GM21447 (cell line): ENCODE results near the gene IPO9.
"Not testable (repeated sequence)": the region's sequence is repeated elsewhere in the genome, so short reads cannot be mapped to it uniquely, and the experiment has no call there.

Experiments
- ATAC-seq: cut with Tn5 transposase; IDR thresholded peaks from one replicate; pipeline ENCODE4 v1.9.1; 2021; ENCODE audit not compliant: unreplicated experiment

IPO9 gene

GRCh38 chr1:201808633-201808990 is 20.3 kb upstream of the IPO9 start:
- no peak for ATAC-seq

- ATAC-seq = no peak
Measured at GRCh38 chr1:201809876-201810275, 19.1 kb upstream of the IPO9 start.

GRCh38 chr1:201810466-201811216 is 18.3 kb upstream of the IPO9 start:
- no peak for ATAC-seq

- ATAC-seq = no peak
Measured at GRCh38 chr1:201813226-201813625, 15.7 kb upstream of the IPO9 start.

- no peak for ATAC-seq
Measured at GRCh38 chr1:201816309-201816854, 12.6 kb upstream of the IPO9 start.

GRCh38 chr1:201818971-201819750 is 9.8 kb upstream of the IPO9 start:
- no peak for ATAC-seq

GRCh38 chr1:201820413-201820812 is 8.5 kb upstream of the IPO9 start:
- no peak for ATAC-seq

- ATAC-seq = no peak
Measured at GRCh38 chr1:201825245-201825644, 3.7 kb upstream of the IPO9 start.

- no peak for ATAC-seq
Measured at GRCh38 chr1:201826830-201827229, 2.1 kb upstream of the IPO9 start.

- no peak for ATAC-seq
Measured at GRCh38 chr1:201827321-201828216, 1.4 kb upstream of the IPO9 start.

- ATAC-seq = no peak
Measured at GRCh38 chr1:201828217-201828819, 639 bp upstream of the IPO9 start.

GRCh38 chr1:201831371-201831770 is 2.4 kb downstream of the IPO9 start:
- no peak for ATAC-seq

GRCh38 chr1:201834621-201835020 is 5.7 kb downstream of the IPO9 start:
- no peak for ATAC-seq

GRCh38 chr1:201838381-201838780 is 9.4 kb downstream of the IPO9 start:
- ATAC-seq = no peak

GRCh38 chr1:201839089-201839488 is 10.1 kb downstream of the IPO9 start:
- not testable (repeated sequence) for ATAC-seq

GRCh38 chr1:201840055-201840454 is 11.1 kb downstream of the IPO9 start:
- ATAC-seq = no peak

GRCh38 chr1:201840490-201840889 is 11.5 kb downstream of the IPO9 start:
- no peak for ATAC-seq

- no peak for ATAC-seq
Measured at GRCh38 chr1:201841265-201841912, 12.4 kb downstream of the IPO9 start.

GRCh38 chr1:201842472-201843027 is 13.6 kb downstream of the IPO9 start:
- ATAC-seq = no peak
